GM21360 (cell line): ENCODE data around the gene ARHGEF7.

ENCODE experiments used
- ATAC-seq: cut with Tn5 transposase; IDR thresholded peaks from one replicate; pipeline ENCODE4 v1.9.1; 2021; ENCODE audit warnings: mild to moderate bottlenecking, moderate library complexity; ENCODE audit not compliant: unreplicated experiment

ARHGEF7 gene

GRCh38 chr13:111318386-111318785 is 203.3 kb downstream of the ARHGEF7 start:
- no peak for ATAC-seq

GRCh38 chr13:111319521-111319920 is 204.4 kb downstream of the ARHGEF7 start:
- ATAC-seq = no peak

GRCh38 chr13:111319998-111320911 is 205.1 kb downstream of the ARHGEF7 start, which contains the start of gene TEX29:
Gene TEX29 (plus strand): TSS chr13:111320642. CDS start chr13:111320891, 249 bp downstream.
- no peak for ATAC-seq

- ATAC-seq = no peak
Measured at GRCh38 chr13:111322001-111322915, 207.1 kb downstream of the ARHGEF7 start.

- ATAC-seq = no peak
Measured at GRCh38 chr13:111322916-111323331, 207.8 kb downstream of the ARHGEF7 start.

- no peak for ATAC-seq
Measured at GRCh38 chr13:111323549-111323948, 208.4 kb downstream of the ARHGEF7 start.

- ATAC-seq = no peak
Measured at GRCh38 chr13:111323950-111324651, 209.0 kb downstream of the ARHGEF7 start.

GRCh38 chr13:111324736-111325135 is 209.6 kb downstream of the ARHGEF7 start:
- ATAC-seq = no peak

GRCh38 chr13:111325146-111325890 is 210.2 kb downstream of the ARHGEF7 start:
- ATAC-seq = no peak

GRCh38 chr13:111325941-111326620 is 211.0 kb downstream of the ARHGEF7 start:
- ATAC-seq = no peak

- no peak for ATAC-seq
Measured at GRCh38 chr13:111326621-111326965, 211.5 kb downstream of the ARHGEF7 start.

- ATAC-seq = no peak
Measured at GRCh38 chr13:111326981-111327642, 212.0 kb downstream of the ARHGEF7 start.

- ATAC-seq = no peak
Measured at GRCh38 chr13:111327730-111328573, 212.8 kb downstream of the ARHGEF7 start.

- ATAC-seq = no peak
Measured at GRCh38 chr13:111328574-111329410, 213.7 kb downstream of the ARHGEF7 start.

GRCh38 chr13:111329641-111330040 is 214.5 kb downstream of the ARHGEF7 start:
- no peak for ATAC-seq

- ATAC-seq = no peak
Measured at GRCh38 chr13:111330066-111330610, 215.0 kb downstream of the ARHGEF7 start.

GRCh38 chr13:111335298-111335697 is 220.2 kb downstream of the ARHGEF7 start:
- no peak for ATAC-seq
